HL-60 (cell line): Measurements from ENCODE around the gene CMYA5.
"Not testable (repeated sequence)": the region's sequence is repeated elsewhere in the genome, so short reads cannot be mapped to it uniquely, and the experiment has no call there.

ENCODE experiments used
- DNase-seq, 2 experiments: peaks; one replicate each; pipeline ENCODE4 v3.0.0-alpha.2; 2010 to 2020; ENCODE audit warnings: low read depth in 1 of 2, low spot score in 1 of 2
- H3K27ac ChIP-seq: fragments of 250-450 bp; sonication (Bioruptor Pico); replicated peaks from 2 replicates; pipeline ENCODE4 v1.5.1; 2020; ENCODE audit warnings: mild to moderate bottlenecking, moderate library complexity
- H3K27me3 ChIP-seq: fragments of 250-450 bp; sonication (Bioruptor Pico); 2 replicates; pipeline ENCODE4 v1.5.1; 2021; ENCODE audit warnings: mild to moderate bottlenecking, moderate library complexity; ENCODE audit not compliant: insufficient read depth, poor library complexity, severe bottlenecking
- H3K4me3 ChIP-seq: replicated peaks from 2 replicates; pipeline ENCODE4 v1.5.1; 2011; ENCODE audit warnings: mild to moderate bottlenecking, control low read depth, low read length; ENCODE audit not compliant: insufficient read depth
- CTCF ChIP-seq: IDR thresholded peaks from one replicate; pipeline ENCODE4 v1.5.1; 2011; ENCODE audit warnings: low read length, control low read depth, inconsistent platforms; ENCODE audit not compliant: insufficient read depth
- GABPA ChIP-seq: IDR thresholded peaks from 2 replicates; pipeline ENCODE4 v1.6.1; 2012; ENCODE audit warnings: low read depth
- POLR2AphosphoS5 ChIP-seq: IDR thresholded peaks from 2 replicates; pipeline ENCODE4 v1.6.1; 2012; ENCODE audit warnings: low read depth
- REST ChIP-seq: IDR thresholded peaks from 2 replicates; pipeline ENCODE4 v1.6.1; 2012; ENCODE audit warnings: low read depth; ENCODE audit not compliant: insufficient replicate concordance
- SPI1 ChIP-seq: IDR thresholded peaks from 2 replicates; pipeline ENCODE4 v1.6.1; 2012; ENCODE audit warnings: low read depth, mild to moderate bottlenecking, borderline replicate concordance

CMYA5 gene

GRCh38 chr5:79672392-79672791 is 17.2 kb upstream of the CMYA5 start:
- Histone ChIP-seq H3K4me3 (no peak overlapping the region), H3K27ac (no peak overlapping the region), H3K27me3 (no peaks in the 10 kb centered on the region)
- TF ChIP-seq CTCF = no peak
- no peak for DNase-seq

DNA sequence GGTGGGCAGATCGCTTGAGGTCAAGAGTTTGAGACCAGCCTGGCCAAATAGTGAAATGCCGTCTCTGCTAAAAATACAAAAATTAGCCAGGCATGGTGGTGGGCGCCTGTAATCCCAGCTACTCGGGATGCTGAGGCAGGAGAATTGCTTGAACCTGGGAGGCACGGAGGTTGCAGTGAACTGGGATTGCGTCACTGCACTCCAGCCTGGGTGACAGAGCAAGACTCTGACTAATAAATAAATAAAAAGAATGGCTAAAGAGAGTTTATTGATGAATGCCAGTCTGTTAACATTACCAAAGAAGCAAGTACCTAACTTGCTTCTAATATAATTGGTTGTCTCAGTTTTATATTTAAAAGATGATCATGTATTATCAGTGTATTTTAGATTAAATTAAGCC is 13.3 kb upstream of the CMYA5 start:
- H3K27me3 ChIP-seq, DNase-seq, H3K4me3 ChIP-seq, H3K27ac ChIP-seq: not testable (repeated sequence)

DNA sequence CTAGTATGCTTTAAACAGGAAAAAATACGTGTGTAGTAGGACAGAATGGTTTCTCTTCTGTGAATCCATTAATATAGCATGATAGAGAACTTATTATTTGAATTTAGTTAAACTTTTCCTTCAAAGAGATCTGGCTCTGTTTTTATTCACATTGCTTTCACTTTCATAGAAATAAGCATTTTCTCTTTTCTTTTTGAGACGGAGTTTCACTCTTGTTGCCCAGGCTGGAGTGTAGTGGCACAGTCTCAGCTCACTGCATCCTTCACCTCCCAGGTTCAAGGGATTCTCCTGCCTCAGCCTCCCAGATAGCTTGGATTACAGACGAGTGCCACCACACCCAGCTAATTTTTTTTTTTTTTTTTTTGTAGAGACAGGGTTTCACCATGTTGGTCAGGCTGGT is 7.5 kb upstream of the CMYA5 start:
- not testable (repeated sequence) for DNase-seq, H3K27me3 ChIP-seq, H3K4me3 ChIP-seq, H3K27ac ChIP-seq

DNA sequence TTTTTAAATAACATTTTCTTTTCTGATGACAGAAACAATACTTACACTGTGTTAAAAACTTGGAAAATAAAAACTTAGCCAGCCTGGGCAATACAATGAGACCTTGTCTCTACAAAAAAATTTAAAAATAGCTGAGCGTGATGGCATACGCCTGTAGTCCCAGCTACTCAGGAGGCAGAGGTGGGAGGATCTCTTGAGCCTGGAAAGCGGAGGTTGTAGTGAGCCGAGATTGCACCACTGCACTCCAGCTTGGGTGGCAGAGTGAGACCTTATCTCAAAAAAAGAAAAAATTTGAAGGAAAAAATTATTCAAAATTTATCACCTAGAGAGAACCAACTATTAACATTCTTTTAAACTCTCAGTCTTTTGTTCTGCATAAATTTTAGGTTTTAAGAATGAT is 4.9 kb upstream of the CMYA5 start:
- Histone ChIP-seq H3K27me3 (no peaks in the 10 kb centered on the region), H3K4me3 (no peak overlapping the region), H3K27ac (no peak overlapping the region)
- no peak for DNase-seq
- TF ChIP-seq POLR2AphosphoS5 (no peak), CTCF (no peak), GABPA (no peak), SPI1 (no peak), REST (no peak)

- H3K27ac ChIP-seq = no peak overlapping the region
- H3K4me3 ChIP-seq = no peak overlapping the region
- H3K27me3 ChIP-seq = no peaks in the 10 kb centered on the region
- no peak for DNase-seq
- TF ChIP-seq POLR2AphosphoS5 (no peak), CTCF (no peak), REST (no peak), GABPA (no peak), SPI1 (no peak)
These were observed 4.0 kb upstream of the CMYA5 start for GRCh38 chr5:79685627-79686026.
